ENCODE results near the gene NME1.

Gene NME1

DNA sequence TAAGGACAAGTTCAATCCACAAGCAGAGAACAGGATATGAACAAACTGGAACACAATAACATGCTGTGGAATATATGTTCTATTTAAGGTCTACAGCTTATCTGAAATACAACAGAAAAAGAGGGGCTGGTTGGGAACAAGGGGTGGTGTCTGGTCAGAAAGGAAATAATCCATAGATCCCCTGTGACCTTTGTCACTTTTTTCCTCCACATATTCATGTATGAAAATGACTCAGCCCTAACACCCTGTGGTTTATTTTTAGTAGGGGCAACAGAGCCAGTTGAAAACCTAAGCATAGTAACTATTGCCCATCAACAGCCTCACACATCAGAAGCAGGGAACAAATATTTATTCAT is 20.4 kb upstream of the NME1 start:
- TF ChIP-seq CTCF (conservative IDR thresholded peaks at IDR 0.05; ENCODE audit: low read depth, low read length): no peak
- no peak overlapping the region for H3K4me3 ChIP-seq (ENCODE audit: low read depth, low read length)
- DNase-seq (ENCODE audit: low read depth): peak; percentile 13

- no peak overlapping the region for H3K4me3 ChIP-seq (ENCODE audit: low read depth, low read length)
- DNase-seq (ENCODE audit: low read depth): no peak
- no peak for TF ChIP-seq CTCF (conservative IDR thresholded peaks at IDR 0.05; ENCODE audit: low read depth, low read length)
Observed at GRCh38 chr17:51133365-51133764, 20.0 kb upstream of the NME1 start.

DNA sequence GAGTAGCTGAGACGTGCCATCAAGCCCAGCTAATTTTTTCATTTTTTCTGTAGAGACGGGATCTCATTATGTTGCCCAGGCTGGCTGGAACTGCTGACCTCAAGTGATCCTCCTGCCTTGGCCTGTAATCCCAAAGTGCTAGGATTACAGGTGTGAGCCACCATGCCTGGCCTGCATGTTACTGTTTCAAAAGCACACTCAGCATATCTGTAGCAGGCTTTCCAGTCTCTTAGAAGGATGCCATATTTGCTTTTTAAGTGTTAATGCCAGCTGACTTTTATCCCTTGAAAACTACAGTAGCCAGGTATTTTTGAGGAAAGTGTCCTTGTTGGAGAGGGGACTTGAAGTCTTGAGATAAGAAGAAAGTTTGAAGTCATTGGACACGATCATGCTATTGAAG is 17.4 kb upstream of the NME1 start:
- no peak for DNase-seq (ENCODE audit: low read depth)
- TF ChIP-seq CTCF (conservative IDR thresholded peaks at IDR 0.05; ENCODE audit: low read depth, low read length): no peak
- no peak overlapping the region for H3K4me3 ChIP-seq (ENCODE audit: low read depth, low read length)

- TF ChIP-seq CTCF (conservative IDR thresholded peaks at IDR 0.05; ENCODE audit: low read depth, low read length): no peak
- H3K4me3 ChIP-seq (ENCODE audit: low read depth, low read length): no peak overlapping the region
- no peak for DNase-seq (ENCODE audit: low read depth)
Observed at GRCh38 chr17:51142597-51142996, 10.8 kb upstream of the NME1 start.

DNA sequence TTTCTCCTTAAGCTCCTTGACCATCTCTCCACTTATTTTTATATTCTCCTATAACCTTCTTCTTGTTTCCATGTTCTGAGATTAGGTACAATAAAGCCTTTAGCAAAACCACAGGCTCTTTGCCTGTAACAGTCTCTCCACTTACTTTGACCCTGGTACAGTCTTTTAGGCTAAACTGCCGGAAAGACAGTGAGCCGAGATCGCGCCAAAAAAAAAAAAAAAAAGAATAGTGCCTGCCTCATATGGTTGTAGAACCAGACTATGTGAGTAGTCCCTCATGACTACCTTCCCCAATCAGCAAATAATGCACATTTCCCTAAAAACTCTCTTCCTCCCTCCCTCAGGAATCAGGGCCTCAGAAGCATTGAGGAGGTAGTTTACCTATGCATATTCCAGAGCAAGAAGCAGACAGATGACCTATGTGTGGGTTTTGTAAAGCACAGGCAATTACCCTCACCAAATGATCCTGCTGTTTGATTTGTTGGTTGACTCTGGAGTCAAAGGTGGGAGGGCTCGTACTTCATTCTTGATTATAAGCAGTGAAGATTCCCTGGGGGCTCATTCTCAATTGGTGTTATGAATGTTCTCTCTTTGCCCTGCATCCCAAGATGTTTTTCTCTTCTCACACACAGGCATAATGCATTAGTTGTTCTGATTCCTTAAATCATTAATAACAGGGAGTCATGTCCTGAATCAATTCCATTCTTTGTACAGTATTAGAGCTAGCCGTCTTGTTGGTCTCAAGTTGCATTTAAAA is 8.9 kb upstream of the NME1 start:
- no peak for DNase-seq (ENCODE audit: low read depth)
- no peak for TF ChIP-seq CTCF (conservative IDR thresholded peaks at IDR 0.05; ENCODE audit: low read depth, low read length)
- no peak overlapping the region for H3K4me3 ChIP-seq (ENCODE audit: low read depth, low read length)

GRCh38 chr17:51147650-51148049 is 5.7 kb upstream of the NME1 start:
- no peak for TF ChIP-seq CTCF (conservative IDR thresholded peaks at IDR 0.05; ENCODE audit: low read depth, low read length)
- no peak for DNase-seq (ENCODE audit: low read depth)
- no peak overlapping the region for H3K4me3 ChIP-seq (ENCODE audit: low read depth, low read length)

DNA sequence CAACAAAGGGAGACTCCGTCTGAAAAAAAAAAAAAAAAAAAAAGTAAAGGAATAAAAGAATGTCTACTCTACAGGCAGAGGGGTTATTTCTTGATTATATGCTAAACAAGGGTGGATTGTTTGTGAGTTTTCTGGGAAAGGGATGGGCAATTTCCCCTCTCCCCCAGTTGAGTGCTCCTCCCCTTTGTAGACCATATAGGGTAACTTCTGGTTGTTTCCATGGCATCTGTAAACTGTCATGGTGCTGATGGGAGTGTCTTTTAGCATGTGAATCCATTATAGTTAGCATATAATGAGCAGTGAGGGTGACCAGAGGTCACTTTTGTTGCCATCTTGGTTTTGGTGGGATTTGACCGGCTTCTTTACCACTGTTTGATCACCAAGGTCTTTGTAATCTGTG is 4.2 kb upstream of the NME1 start:
- H3K4me3 ChIP-seq (ENCODE audit: low read depth, low read length): no peak overlapping the region
- TF ChIP-seq CTCF (conservative IDR thresholded peaks at IDR 0.05; ENCODE audit: low read depth, low read length): no peak
- DNase-seq (ENCODE audit: low read depth): no peak
